ENCODE results near the gene DIP2C. TPM values are rescaled to one million over a fixed set of nuclear protein-coding genes. Genes with fewer than 3 reads are reported as not detected.
A peak's percentile ranks its signal among the peaks of the same experiment; 100 is the strongest.

Gene DIP2C
- total and polyA plus RNA-seq, 3 donors from 2014 or later = 14.9 to 43.4 (median 30.1) TPM

DNA sequence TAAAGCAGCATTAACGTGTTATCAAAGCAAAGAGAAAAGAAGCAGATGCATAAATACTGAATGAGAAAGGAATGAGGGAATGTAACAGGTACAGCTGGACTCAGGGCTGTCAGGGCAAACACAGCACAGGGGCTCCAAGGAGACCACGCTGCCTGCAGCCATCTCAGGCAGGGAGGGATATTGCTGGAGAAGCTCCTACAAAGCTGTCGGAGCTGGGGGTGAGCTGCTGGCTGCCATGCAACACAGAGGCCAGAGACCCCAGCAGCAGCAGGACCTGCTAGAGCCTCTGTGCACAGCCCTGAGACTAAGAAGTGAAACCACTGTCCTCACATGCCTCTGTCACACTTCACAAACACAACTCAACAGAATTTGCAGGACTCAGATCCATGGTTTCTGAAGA, 235.8 kb downstream of the DIP2C start:
- intact Hi-C loops (cut with DNase I; ENCODE audit: low total_unique reads) = no loop called here

DNA sequence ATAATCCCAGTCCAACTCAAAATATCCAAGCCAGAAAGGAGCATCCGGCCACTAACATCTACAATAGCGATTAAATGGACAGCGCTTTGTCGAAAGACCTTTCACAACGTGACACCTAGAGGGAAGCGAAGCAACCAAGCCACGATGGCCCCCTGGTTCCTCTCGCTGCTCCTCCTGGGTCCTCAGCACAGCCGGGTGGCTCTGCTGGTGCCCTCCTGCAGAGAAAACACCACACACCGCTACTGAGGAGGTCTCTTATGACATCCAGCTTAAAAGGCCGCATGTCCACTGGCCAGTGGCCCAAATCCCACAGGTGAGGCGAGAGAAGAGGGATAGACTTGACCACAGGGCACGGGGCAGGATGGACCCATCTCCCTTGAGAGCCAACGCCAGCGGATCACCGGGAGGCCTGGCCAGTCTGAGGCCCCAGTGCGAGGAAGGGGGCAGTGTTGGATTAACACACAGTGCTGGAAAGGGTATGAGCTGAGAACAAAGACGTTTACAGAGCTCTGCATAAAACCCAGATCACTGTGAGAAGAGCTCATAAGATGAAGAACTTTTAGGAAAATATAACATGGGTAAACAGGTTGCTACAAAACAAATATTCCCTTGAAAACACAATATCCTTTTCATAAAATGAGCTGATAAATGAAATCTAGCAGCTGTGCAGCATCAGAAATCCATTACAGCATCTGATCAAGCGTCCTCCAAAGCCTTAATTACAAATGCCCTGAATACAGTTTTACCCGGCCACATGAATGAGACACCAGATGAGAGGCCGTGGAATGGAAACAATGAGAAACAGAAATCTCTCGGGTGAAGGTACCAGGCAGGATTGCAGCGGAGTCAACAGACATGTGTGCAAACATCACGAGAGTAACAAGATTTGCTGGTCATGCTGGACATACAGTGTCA, 236.7 kb downstream of the DIP2C start:
- H3K27me3 ChIP-seq = no peaks in the 10 kb centered on the region
- no peak for DNase-seq
- no peaks in the 10 kb centered on the region for H3K9me3 ChIP-seq
- no peaks in the 10 kb centered on the region for H3K36me3 ChIP-seq (ENCODE audit: low read depth, missing control alignments)
- H3K4me3 ChIP-seq = no peak overlapping the region
- no peak for TF ChIP-seq POLR2A (IDR thresholded peaks at IDR 0.05)
- no peak for TF ChIP-seq CTCF (IDR thresholded peaks at IDR 0.05)
- H3K27ac ChIP-seq = no peak overlapping the region
- intact Hi-C loops (cut with DNase I; ENCODE audit: low total_unique reads) = no loop called here
- peaks cover 17% of the 10 kb centered on the region for H3K4me1 ChIP-seq
- WGBS, 2 donors = 89 to 90% methylated on average over 24 of the region's 24 CpGs

More for the DNA sequence above, 235.8 kb downstream of the DIP2C start:
- no peak for DNase-seq
- H3K4me3 ChIP-seq = no peak overlapping the region
- no peak for TF ChIP-seq CTCF (IDR thresholded peaks at IDR 0.05)
- TF ChIP-seq POLR2A (IDR thresholded peaks at IDR 0.05) = no peak
- H3K9me3 ChIP-seq = no peaks in the 10 kb centered on the region
- WGBS, 2 donors = 81 to 82% methylated on average over 3 of the region's 3 CpGs
- no peak overlapping the region for H3K27ac ChIP-seq
- H3K4me1 ChIP-seq = peaks cover 17% of the 10 kb centered on the region
- no peaks in the 10 kb centered on the region for H3K27me3 ChIP-seq
- H3K36me3 ChIP-seq (ENCODE audit: low read depth, missing control alignments) = no peaks in the 10 kb centered on the region

GRCh38 chr10:451856-452255, 237.6 kb downstream of the DIP2C start:
- Histone ChIP-seq H3K4me3 (no peak overlapping the region), H3K4me1 (peaks cover 14% of the 10 kb centered on the region), H3K36me3 (ENCODE audit: low read depth, missing control alignments) (no peaks in the 10 kb centered on the region), H3K9me3 (no peaks in the 10 kb centered on the region), H3K27ac (no peak overlapping the region), H3K27me3 (no peaks in the 10 kb centered on the region)
- intact Hi-C loops (cut with DNase I; ENCODE audit: low total_unique reads) = no loop called here
- TF ChIP-seq POLR2A (IDR thresholded peaks at IDR 0.05) = no peak
- no peak for TF ChIP-seq CTCF (IDR thresholded peaks at IDR 0.05)
- 92 to 95% methylated on average over 7 of the region's 7 CpGs for WGBS, 2 donors
- DNase-seq = no peak

DNA sequence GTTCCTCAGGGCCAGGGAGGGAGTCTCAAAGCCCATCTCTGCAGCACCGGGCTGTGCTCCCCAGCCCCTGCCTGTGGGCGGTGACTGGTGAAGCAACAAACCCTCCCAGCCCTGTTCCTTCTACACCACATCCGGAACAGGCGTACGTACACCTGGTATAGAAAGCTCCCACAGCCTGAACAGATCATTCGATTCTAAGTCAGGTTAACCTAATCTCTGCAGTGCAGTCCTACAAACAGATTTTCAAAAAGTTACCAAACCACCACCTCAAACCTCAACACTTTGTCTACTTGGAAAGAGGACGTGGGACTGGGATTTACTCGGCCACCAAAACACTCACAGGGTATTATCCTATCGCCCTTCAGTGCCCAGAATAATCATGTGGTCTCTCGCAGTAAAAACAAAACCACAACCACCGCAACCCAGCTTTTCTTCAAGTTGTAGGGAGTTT, 238.4 kb downstream of the DIP2C start:
- H3K36me3 ChIP-seq (ENCODE audit: low read depth, missing control alignments) = no peaks in the 10 kb centered on the region
- 58 to 66% methylated on average over 11 of the region's 11 CpGs for whole genome bisulfite sequencing, 2 donors
- H3K4me3 ChIP-seq = no peak overlapping the region
- H3K9me3 ChIP-seq = no peaks in the 10 kb centered on the region
- TF ChIP-seq CTCF (IDR thresholded peaks at IDR 0.05) (no peak), POLR2A (IDR thresholded peaks at IDR 0.05) (no peak)
- H3K27me3 ChIP-seq = no peaks in the 10 kb centered on the region
- intact Hi-C loops (cut with DNase I; ENCODE audit: low total_unique reads) = no loop called here
- peaks cover 14% of the 10 kb centered on the region for H3K4me1 ChIP-seq
- DNase-seq = no peak
- H3K27ac ChIP-seq = peak overlapping the region in 1 of 2 donors; percentile 24

Measured in testis (tissue), 3 donors.